K562 (cell line): Measurements from ENCODE around the gene CTIF. TPM values are rescaled to one million over a fixed set of nuclear protein-coding genes. Genes with fewer than 3 reads are reported as not detected.

Experiments
- ATAC-seq: fragments of 200-7000 bp; cut with Tn5 transposase; 3 replicates; pipeline ENCODE4 v1.9.1; 2020; ENCODE audit warnings: moderate library complexity
- BruUV-seq: library from RNA; stranded (reverse); fragments of 400-500 nt; replicated peaks from 2 replicates; lab custom pipeline; 2021; lab: Mats Ljungman, UMichigan
- CTCF ChIA-PET: fragments of 300-600 bp; formaldehyde crosslinking; extraction: SDS; loops from one replicate; lab custom pipeline; 2021; ENCODE audit warnings: low intra/inter-chr PET ratio; lab: Yijun Ruan, JAX
- POLR2A ChIA-PET: fragments of 300-600, 350-650 bp; sonication (Branson Sonifier 250); formaldehyde crosslinking; extraction: SDS; loops from one replicate; lab custom pipeline; 2021; ENCODE audit warnings: antibody characterized with exemption, inconsistent platforms; lab: Yijun Ruan, JAX
- DNase-seq, 4 experiments: peaks; one replicate each; pipeline versions ENCODE4 v3.0.0 to v3.0.0-alpha.2; 2011 to 2018; ENCODE audit warnings: low spot score in 3 of 4, mixed read lengths in 3 of 4; ENCODE audit errors: extremely low read depth in 1 of 4
- FAIRE-seq: peaks from 2 replicates; lab custom pipeline; 2011; peaks lifted over from hg19 to GRCh38; lab: Jason Lieb, UNC
- H2AFZ ChIP-seq: 2 replicates; pipeline ENCODE4 v1.6.0; 2011; ENCODE audit warnings: low read depth, low read length, control low read depth, inconsistent platforms
- H3K27ac ChIP-seq: fragments of 200-600 bp; 3 replicates; pipeline ENCODE4 v1.8.0; 2011; ENCODE audit warnings: low read depth, mild to moderate bottlenecking, control low read depth, inconsistent platforms, low read length, moderate library complexity, mixed read lengths; ENCODE audit errors: extremely low read depth
- H3K27me3 ChIP-seq, 2 experiments: fragments of 300-600 bp in 1 of 2; 2 replicates in 1 of 2; 3 replicates in 1 of 2; pipeline versions ENCODE4 v1.6.0 to v1.8.0; 2011; ENCODE audit warnings: inconsistent platforms in 2 of 2, low read length in 2 of 2, mild to moderate bottlenecking in 1 of 2, mixed read lengths in 1 of 2, moderate library complexity in 1 of 2; ENCODE audit not compliant: control insufficient read depth in 2 of 2, insufficient read depth in 2 of 2
- H3K36me3 ChIP-seq: fragments of 300-600 bp; 3 replicates; pipeline ENCODE4 v1.8.0; 2011; ENCODE audit warnings: mild to moderate bottlenecking, low read length, inconsistent platforms; ENCODE audit not compliant: control insufficient read depth, insufficient read depth
- H3K4me1 ChIP-seq, 2 experiments: fragments of 200-600 bp in 1 of 2; replicated peaks in 1 of 2; 2 replicates in 1 of 2; 3 replicates in 1 of 2; pipeline versions ENCODE4 v1.5.1 to v1.8.0; 2011; ENCODE audit warnings: inconsistent platforms in 2 of 2, low read length in 2 of 2, mild to moderate bottlenecking in 1 of 2, mixed read lengths in 1 of 2, moderate library complexity in 1 of 2; ENCODE audit not compliant: control insufficient read depth in 2 of 2, insufficient read depth in 2 of 2
- H3K4me2 ChIP-seq: 2 replicates; pipeline ENCODE4 v1.6.1; 2011; ENCODE audit warnings: low read length, control low read depth, inconsistent platforms, mixed read lengths; ENCODE audit not compliant: insufficient read depth
- H3K4me3 ChIP-seq: fragments of 200-600 bp; sonication (generic), shearing (Covaris generic); 2 replicates; pipeline ENCODE4 v1.5.1; 2016; ENCODE audit warnings: control low read depth, inconsistent platforms
- H3K79me2 ChIP-seq: fragments of 200-600 bp; 3 replicates; pipeline ENCODE4 v1.8.0; 2011; ENCODE audit warnings: low read length, inconsistent platforms; ENCODE audit not compliant: control insufficient read depth, insufficient read depth
- H3K9ac ChIP-seq, 2 experiments: 2 replicates each; pipeline versions ENCODE4 v1.6.0 to v1.6.1; 2011; ENCODE audit warnings: low read depth in 2 of 2, low read length in 2 of 2, control low read depth in 1 of 2, inconsistent platforms in 1 of 2, mild to moderate bottlenecking in 1 of 2, mixed read lengths in 1 of 2; ENCODE audit not compliant: insufficient read depth in 1 of 2
- H3K9me1 ChIP-seq: one replicate; pipeline ENCODE4 v1.6.0; 2011; ENCODE audit warnings: inconsistent platforms, mild to moderate bottlenecking, low read length, moderate library complexity; ENCODE audit not compliant: control insufficient read depth, insufficient read depth
- H3K9me3 ChIP-seq: replicated peaks from 2 replicates; pipeline ENCODE4 v1.5.1; 2011; ENCODE audit warnings: low read depth, low read length, inconsistent platforms; ENCODE audit not compliant: control insufficient read depth, insufficient read depth
- H4K20me1 ChIP-seq: replicated peaks from 2 replicates; pipeline ENCODE4 v1.6.1; 2011; ENCODE audit warnings: low read length, inconsistent platforms, mixed read lengths; ENCODE audit not compliant: control insufficient read depth, insufficient read depth
- CCAR2 ChIP-seq: fragments of 200-400 bp; formaldehyde crosslinking; IDR thresholded peaks from 2 replicates; pipeline ENCODE4 v1.6.1; 2017; ENCODE audit warnings: mild to moderate bottlenecking, low read depth, low read length
- GABPA ChIP-seq: fragments of 200-800 bp; sonication (Bioruptor generic); conservative IDR thresholded peaks from 2 replicates; pipeline ENCODE4 v1.6.1; 2016; ENCODE audit warnings: low read depth, missing genetic modification characterization, missing compliant biosample characterization
- NEUROD1 ChIP-seq: fragments of 150-350 bp; IDR thresholded peaks from 2 replicates; pipeline ENCODE4 v1.6.1; 2014; ENCODE audit warnings: borderline replicate concordance, low read length, low read depth; ENCODE audit not compliant: partially characterized antibody
- SREBF2 ChIP-seq: sonication (generic); formaldehyde crosslinking; IDR thresholded peaks from 2 replicates; pipeline ENCODE4 v1.4.0; 2020; ENCODE audit warnings: mild to moderate bottlenecking, missing genetic modification reagents
- STAT5A ChIP-seq: IDR thresholded peaks from 2 replicates; pipeline ENCODE4 v1.6.1; 2012; ENCODE audit warnings: low read length, inconsistent platforms, borderline replicate concordance
- ZFP1 ChIP-seq: fragments of 450-650 bp; formaldehyde crosslinking; IDR thresholded peaks from 2 replicates; pipeline ENCODE4 v1.4.0; 2020; ENCODE audit warnings: mild to moderate bottlenecking, mixed read lengths
- ZFP36 ChIP-seq: fragments of 150-350 bp; IDR thresholded peaks from 2 replicates; pipeline ENCODE4 v1.6.1; 2018; ENCODE audit warnings: low read length, low read depth; ENCODE audit not compliant: partially characterized antibody
- ZNF253 ChIP-seq: fragments of 250-450 bp; sonication (Bioruptor Pico); conservative IDR thresholded peaks from 2 replicates; pipeline ENCODE4 v1.6.1; 2021; ENCODE audit warnings: mild to moderate bottlenecking
- WGBS: fragments of 100-300 bp; shearing (Covaris generic); methylation state at CpG from one replicate; pipeline ENCODE4 v1.1.6; 2016; ENCODE audit warnings: low coverage, mixed read lengths; ENCODE audit not compliant: insufficient coverage; ENCODE audit errors: missing lambda C conversion rate; 5-methylcytosine and 5-hydroxymethylcytosine counted together
- in situ Hi-C: fragments of 300-500 bp; cut with MboI; formaldehyde crosslinking; loops from 4 replicates; pipeline ENCODE4 v1.15.0; 2018; ENCODE audit warnings: inconsistent platforms, mixed read lengths
- intact Hi-C: fragments of 100-400 bp; cut with micrococcal nuclease; formaldehyde crosslinking; loops from 2 replicates; pipeline ENCODE4 v1.14.2; 2022
- polyA plus RNA-seq, 8 experiments: library from polyadenylated mRNA; depleted of rRNA in 4 of 8; stranded (reverse) in 5 of 8; unstranded in 3 of 8; fragments of >200 nt; fragmentation: Nextera tagmentation in 2 of 8; fragmentation: Illumina TruSeq in 1 of 8; extraction: Ambion mirVana in 2 of 8; extraction: Trizol in 1 of 8; gene quantifications; 2 replicates each; pipeline versions ENCODE4 v1.2.1 to v1.2.3, GENCODE V29; 2011 to 2014; ENCODE audit warnings: inconsistent platforms in 1 of 8, missing spikeins in 1 of 8
- total RNA-seq, 7 experiments: library from RNA; depleted of rRNA in 6 of 7; stranded (reverse); fragments of >200 nt in 6 of 7; fragmentation: Illumina TruSeq in 2 of 7; extraction: Trizol in 2 of 7; gene quantifications; 2 replicates each; pipeline versions ENCODE4 v1.2.1 to v1.2.3, GENCODE V29; 2011 to 2021; ENCODE audit warnings: low replicate concordance in 1 of 7
- TF ChIP-seq, protein P1 (sequence below): sonication (generic); formaldehyde crosslinking; IDR thresholded peaks from 2 replicates; pipeline ENCODE4 v1.8.0; 2023; ENCODE audit warnings: missing genetic modification reagents, mild to moderate bottlenecking, borderline replicate concordance
- TF ChIP-seq, protein P2 (sequence below): fragments of 250-450 bp; sonication (Bioruptor Pico); IDR thresholded peaks from 2 replicates; pipeline ENCODE4 v1.8.0; 2021; ENCODE audit warnings: mild to moderate bottlenecking, moderate library complexity

The CTIF gene
- total and polyA plus RNA-seq, 9 of the 15 experiments (the other 6 are each of a cell fraction or from before 2014, with no cell fraction given) = 0.17 to 11.5 (median 2.2) TPM

DNA sequence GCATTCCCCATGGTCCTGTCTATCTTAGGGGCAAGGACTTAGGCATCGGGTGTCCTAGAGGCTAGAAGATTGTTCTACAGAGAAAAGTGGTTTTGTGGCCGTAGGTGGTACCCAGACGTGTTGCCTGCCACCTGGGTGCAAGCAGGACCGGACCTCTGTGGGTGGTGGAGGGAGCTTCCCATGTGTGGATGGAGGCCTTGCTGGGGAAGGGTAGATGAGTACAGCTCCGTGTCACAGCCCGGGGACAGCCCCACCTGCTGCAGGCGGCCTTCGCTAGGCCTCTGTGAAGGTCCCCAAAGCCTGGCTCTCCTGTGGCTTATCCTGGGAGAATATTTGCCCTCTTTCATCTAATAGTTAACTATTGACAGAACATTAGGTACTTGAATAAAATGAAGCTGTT, 25.3 kb downstream of the CTIF start (continued):
- TF ChIP-seq, protein P1, sequence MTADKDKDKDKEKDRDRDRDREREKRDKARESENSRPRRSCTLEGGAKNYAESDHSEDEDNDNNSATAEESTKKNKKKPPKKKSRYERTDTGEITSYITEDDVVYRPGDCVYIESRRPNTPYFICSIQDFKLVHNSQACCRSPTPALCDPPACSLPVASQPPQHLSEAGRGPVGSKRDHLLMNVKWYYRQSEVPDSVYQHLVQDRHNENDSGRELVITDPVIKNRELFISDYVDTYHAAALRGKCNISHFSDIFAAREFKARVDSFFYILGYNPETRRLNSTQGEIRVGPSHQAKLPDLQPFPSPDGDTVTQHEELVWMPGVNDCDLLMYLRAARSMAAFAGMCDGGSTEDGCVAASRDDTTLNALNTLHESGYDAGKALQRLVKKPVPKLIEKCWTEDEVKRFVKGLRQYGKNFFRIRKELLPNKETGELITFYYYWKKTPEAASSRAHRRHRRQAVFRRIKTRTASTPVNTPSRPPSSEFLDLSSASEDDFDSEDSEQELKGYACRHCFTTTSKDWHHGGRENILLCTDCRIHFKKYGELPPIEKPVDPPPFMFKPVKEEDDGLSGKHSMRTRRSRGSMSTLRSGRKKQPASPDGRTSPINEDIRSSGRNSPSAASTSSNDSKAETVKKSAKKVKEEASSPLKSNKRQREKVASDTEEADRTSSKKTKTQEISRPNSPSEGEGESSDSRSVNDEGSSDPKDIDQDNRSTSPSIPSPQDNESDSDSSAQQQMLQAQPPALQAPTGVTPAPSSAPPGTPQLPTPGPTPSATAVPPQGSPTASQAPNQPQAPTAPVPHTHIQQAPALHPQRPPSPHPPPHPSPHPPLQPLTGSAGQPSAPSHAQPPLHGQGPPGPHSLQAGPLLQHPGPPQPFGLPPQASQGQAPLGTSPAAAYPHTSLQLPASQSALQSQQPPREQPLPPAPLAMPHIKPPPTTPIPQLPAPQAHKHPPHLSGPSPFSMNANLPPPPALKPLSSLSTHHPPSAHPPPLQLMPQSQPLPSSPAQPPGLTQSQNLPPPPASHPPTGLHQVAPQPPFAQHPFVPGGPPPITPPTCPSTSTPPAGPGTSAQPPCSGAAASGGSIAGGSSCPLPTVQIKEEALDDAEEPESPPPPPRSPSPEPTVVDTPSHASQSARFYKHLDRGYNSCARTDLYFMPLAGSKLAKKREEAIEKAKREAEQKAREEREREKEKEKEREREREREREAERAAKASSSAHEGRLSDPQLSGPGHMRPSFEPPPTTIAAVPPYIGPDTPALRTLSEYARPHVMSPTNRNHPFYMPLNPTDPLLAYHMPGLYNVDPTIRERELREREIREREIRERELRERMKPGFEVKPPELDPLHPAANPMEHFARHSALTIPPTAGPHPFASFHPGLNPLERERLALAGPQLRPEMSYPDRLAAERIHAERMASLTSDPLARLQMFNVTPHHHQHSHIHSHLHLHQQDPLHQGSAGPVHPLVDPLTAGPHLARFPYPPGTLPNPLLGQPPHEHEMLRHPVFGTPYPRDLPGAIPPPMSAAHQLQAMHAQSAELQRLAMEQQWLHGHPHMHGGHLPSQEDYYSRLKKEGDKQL (CRISPR knock-in tag) = no peak

DNA sequence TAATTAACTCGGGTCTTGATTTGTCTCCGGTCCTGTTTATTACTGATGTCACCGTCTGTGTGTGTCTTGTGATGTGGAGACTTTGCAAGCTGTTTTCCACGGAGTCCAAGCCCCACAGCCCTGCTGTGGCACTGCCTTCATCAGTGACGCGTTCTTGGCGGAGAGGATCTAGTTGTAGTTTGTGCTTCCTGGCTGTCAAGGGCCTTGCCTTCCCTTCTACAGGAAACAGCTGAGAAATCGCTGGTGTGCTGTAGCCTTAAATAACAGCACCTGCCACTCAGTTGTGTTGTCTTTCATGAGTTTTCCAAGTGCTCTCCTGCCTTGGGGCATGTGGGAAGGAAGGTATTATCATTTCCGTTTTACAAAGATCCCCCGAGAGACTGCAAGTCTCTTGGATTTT, 26.3 kb downstream of the CTIF start:
- intact Hi-C loops = no loop called here
- FAIRE-seq = no peak
- BruUV-seq = no TSS peak

More for the DNA sequence above, 26.3 kb downstream of the CTIF start:
- WGBS = 82% methylated on average over 10 of the region's 10 CpGs
- no peak for DNase-seq
- ChIA-PET CTCF (no interaction called here), POLR2A (no interaction called here)
- Histone ChIP-seq H3K79me2 (peaks cover 7% of the 10 kb centered on the region), H3K36me3 (no peaks in the 10 kb centered on the region), H3K4me2 (no peak overlapping the region), H3K9me3 (no peaks in the 10 kb centered on the region; the same call in 1 of the 2 replicates), H4K20me1 (no peaks in the 10 kb centered on the region), H3K27ac (no peak overlapping the region), H3K9ac (no peak overlapping the region), H3K4me1 (peaks cover 3 to 18% of the 10 kb centered on the region in 2 experiments; a peak in 3 of 5 replicates), H2AFZ (no peak overlapping the region), H3K4me3 (no peak overlapping the region), H3K27me3 (no peaks in the 10 kb centered on the region), H3K9me1 (no peaks in the 10 kb centered on the region)
- ATAC-seq = no peak
- in situ Hi-C loops = no loop called here
- TF ChIP-seq ZFP1 (CRISPR knock-in tag) = no peak
- no peak for TF ChIP-seq SREBF2 (CRISPR knock-in tag)
- TF ChIP-seq NEUROD1 = no peak
- no peak for TF ChIP-seq CCAR2
- TF ChIP-seq, protein P2, sequence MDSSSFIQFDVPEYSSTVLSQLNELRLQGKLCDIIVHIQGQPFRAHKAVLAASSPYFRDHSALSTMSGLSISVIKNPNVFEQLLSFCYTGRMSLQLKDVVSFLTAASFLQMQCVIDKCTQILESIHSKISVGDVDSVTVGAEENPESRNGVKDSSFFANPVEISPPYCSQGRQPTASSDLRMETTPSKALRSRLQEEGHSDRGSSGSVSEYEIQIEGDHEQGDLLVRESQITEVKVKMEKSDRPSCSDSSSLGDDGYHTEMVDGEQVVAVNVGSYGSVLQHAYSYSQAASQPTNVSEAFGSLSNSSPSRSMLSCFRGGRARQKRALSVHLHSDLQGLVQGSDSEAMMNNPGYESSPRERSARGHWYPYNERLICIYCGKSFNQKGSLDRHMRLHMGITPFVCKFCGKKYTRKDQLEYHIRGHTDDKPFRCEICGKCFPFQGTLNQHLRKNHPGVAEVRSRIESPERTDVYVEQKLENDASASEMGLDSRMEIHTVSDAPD (CRISPR knock-in tag) = no peak
- TF ChIP-seq STAT5A = no peak
- no peak for TF ChIP-seq GABPA (tag)
- TF ChIP-seq ZNF253 (CRISPR knock-in tag) = no peak
- TF ChIP-seq ZFP36 = no peak
